Keratinocyte (primary cell): ENCODE data around the gene B4GALT2.

Source experiments
- CTCF ChIP-seq, 3 experiments: IDR thresholded peaks in 1 of 3; conservative IDR thresholded peaks in 1 of 3; optimal IDR thresholded peaks in 1 of 3; 2 replicates in 2 of 3; 3 replicates in 1 of 3; pipeline versions ENCODE3 to v1.5.1; 2011; ENCODE audit warnings: low read length in 3 of 3, mild to moderate bottlenecking in 3 of 3, moderate library complexity in 2 of 3, control low read depth in 1 of 3, inconsistent platforms in 1 of 3; ENCODE audit not compliant: insufficient read depth in 2 of 3; ENCODE audit errors: extremely low read depth in 1 of 3
- EZH2 ChIP-seq: IDR thresholded peaks from one replicate; pipeline ENCODE4 v1.6.1; 2012; ENCODE audit warnings: inconsistent platforms, mild to moderate bottlenecking, low read length, moderate library complexity

- TF ChIP-seq CTCF (optimal IDR thresholded peaks at IDR 0.05 in 1 of 3, IDR thresholded peaks at IDR 0.05 in 1 of 3, conservative IDR thresholded peaks at IDR 0.05 in 1 of 3; ENCODE audit: extremely low read depth in 1 of 3, insufficient read depth in 2 of 3, low read length in 3 of 3): no peak
- no peak for TF ChIP-seq EZH2
These were observed 8.1 kb upstream of the B4GALT2 start for GRCh38 chr1:43970911-43971310.
